ENCODE data around the gene LYPD8. TPM values are rescaled to one million over a fixed set of nuclear protein-coding genes. Genes with fewer than 3 reads are reported as not detected.

The LYPD8 gene
- total RNA-seq, 4 donors from 2014 or later: 1.7 TPM; not detected in 3

DNA sequence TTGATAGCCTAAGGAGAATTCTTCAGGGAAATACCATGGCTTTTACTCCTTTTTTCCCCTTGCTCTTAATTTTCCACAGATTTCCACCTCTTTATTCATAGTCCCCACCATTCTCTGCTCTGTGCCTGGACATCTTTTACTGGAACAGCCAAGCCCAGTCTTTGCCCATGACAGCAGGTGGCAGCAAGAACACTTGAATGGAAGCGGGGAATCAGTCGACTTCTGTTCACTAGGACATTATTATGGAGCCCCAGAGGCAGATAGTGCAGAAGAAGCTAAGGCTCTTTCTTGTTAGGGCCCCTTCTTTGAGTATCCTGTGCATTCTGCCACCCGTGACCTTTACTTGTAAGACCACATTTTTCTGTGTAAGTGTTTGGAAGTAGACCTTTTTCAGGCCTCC lies 59.3 kb downstream of the LYPD8 start:
- in situ Hi-C loops (cut with MboI; ENCODE audit: low sequenced_read_pairs in 4 of 4): no loop called here
- Histone ChIP-seq H3K9me3 (no peaks in the 10 kb centered on the region), H3K27ac (no peak overlapping the region), H3K4me1 (no peaks in the 10 kb centered on the region), H3K4me3 (no peak overlapping the region), H3K36me3 (no peaks in the 10 kb centered on the region), H3K27me3 (no peaks in the 10 kb centered on the region)
- TF ChIP-seq, protein P1, sequence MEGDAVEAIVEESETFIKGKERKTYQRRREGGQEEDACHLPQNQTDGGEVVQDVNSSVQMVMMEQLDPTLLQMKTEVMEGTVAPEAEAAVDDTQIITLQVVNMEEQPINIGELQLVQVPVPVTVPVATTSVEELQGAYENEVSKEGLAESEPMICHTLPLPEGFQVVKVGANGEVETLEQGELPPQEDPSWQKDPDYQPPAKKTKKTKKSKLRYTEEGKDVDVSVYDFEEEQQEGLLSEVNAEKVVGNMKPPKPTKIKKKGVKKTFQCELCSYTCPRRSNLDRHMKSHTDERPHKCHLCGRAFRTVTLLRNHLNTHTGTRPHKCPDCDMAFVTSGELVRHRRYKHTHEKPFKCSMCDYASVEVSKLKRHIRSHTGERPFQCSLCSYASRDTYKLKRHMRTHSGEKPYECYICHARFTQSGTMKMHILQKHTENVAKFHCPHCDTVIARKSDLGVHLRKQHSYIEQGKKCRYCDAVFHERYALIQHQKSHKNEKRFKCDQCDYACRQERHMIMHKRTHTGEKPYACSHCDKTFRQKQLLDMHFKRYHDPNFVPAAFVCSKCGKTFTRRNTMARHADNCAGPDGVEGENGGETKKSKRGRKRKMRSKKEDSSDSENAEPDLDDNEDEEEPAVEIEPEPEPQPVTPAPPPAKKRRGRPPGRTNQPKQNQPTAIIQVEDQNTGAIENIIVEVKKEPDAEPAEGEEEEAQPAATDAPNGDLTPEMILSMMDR (IDR thresholded peaks at IDR 0.05 in 4 of 5, conservative IDR thresholded peaks at IDR 0.05 in 1 of 5): no peak
- no peak for TF ChIP-seq POLR2A (IDR thresholded peaks at IDR 0.05)
- no peak for DNase-seq
- intact Hi-C loops (cut with DNase I; ENCODE audit: low total_unique reads): no loop called here
- peak in 1 of 2 donors; percentile 51 for ATAC-seq

DNA sequence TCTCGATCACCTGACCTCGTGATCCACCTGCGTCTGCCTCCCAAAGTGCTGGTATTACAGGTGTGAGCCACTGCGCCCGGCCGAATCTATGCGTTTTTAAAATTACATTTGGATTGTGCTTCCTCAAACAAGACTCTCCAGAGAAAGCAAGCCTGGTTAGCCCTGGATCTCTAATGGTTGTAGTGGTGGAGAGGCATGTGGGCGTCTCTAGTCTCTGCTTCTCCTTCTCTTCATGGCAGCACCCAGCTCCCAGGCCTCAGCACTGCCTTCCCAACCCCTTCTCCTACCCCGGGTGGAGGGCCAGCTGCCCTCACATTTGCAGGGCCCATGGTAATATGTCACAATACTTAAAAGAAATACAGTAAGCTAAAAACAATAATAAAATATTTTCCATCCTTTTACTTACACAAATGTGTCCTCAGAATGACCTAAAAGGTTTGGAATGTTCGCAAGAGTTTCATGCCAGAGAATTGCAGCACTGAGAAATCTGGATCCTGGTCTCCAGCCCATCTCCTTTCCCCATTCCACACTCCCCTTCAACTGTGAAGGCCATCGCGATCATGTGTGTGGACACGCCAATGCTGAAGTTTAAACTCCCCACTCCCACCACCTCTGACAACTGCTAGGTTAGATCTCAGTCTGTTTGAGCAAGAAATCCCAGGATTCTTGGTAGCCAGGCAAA lies 60.0 kb downstream of the LYPD8 start:
- ATAC-seq: no peak

DNA sequence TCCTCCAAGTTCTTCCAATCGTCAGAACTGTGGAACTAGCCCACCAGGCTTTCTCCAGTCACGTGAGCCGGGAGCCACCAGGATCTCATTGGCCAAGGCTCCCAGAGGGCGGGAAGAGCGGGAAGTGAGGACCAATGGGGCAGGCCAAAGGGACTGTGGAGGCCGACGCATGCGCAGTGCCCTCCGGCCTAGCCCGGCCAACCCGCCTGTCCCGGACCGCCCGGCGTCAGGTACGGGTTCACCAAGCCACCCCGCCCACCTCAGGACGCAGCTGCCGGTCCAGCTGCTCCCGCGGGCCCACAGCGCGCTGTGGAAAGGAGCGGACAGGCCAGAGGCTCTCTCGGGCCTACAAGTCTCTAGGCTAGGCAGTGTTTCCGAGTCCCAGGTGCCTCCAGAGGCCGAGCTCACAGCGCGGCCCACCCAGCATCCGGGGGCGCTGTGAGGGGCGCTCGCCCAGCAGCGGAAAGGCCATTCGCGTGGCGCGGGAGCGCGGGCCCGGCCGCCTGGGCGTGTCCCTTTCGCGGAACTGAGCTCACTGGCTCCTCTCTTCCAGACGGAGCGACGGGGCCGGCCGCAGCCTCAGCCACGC lies 63.9 kb downstream of the LYPD8 start:
- TF ChIP-seq, protein P1 (IDR thresholded peaks at IDR 0.05 in 4 of 5, conservative IDR thresholded peaks at IDR 0.05 in 1 of 5): no peak
- no peak for TF ChIP-seq POLR2A (IDR thresholded peaks at IDR 0.05)
- Histone ChIP-seq H3K9me3 (no peaks in the 10 kb centered on the region), H3K36me3 (no peaks in the 10 kb centered on the region), H3K27ac (no peak overlapping the region), H3K4me1 (no peaks in the 10 kb centered on the region), H3K4me3 (no peak overlapping the region), H3K27me3 (no peaks in the 10 kb centered on the region)
- intact Hi-C loops (cut with DNase I; ENCODE audit: low total_unique reads) (no loop called here), in situ Hi-C loops (cut with MboI; ENCODE audit: low sequenced_read_pairs in 4 of 4) (no loop called here)
- no peak for DNase-seq
- ATAC-seq: no peak

More for the DNA sequence above, 60.0 kb downstream of the LYPD8 start:
- Histone ChIP-seq H3K27ac (no peak overlapping the region), H3K27me3 (no peaks in the 10 kb centered on the region), H3K36me3 (no peaks in the 10 kb centered on the region), H3K4me3 (no peak overlapping the region), H3K9me3 (no peaks in the 10 kb centered on the region), H3K4me1 (no peaks in the 10 kb centered on the region)
- intact Hi-C loops (cut with DNase I; ENCODE audit: low total_unique reads): no loop called here
- no peak for DNase-seq
- in situ Hi-C loops (cut with MboI; ENCODE audit: low sequenced_read_pairs in 4 of 4): no loop called here
- TF ChIP-seq POLR2A (IDR thresholded peaks at IDR 0.05): no peak
- TF ChIP-seq, protein P1 (IDR thresholded peaks at IDR 0.05 in 4 of 5, conservative IDR thresholded peaks at IDR 0.05 in 1 of 5): no peak

Other genes starting within 250 kb of the LYPD8 start
- not detected for gene OR2G6, start 247.7 kb downstream of the LYPD8 start, total RNA-seq
- gene OR2T29, start 193.0 kb downstream of the LYPD8 start, total RNA-seq: not detected
- gene OR2T34, start 181.0 kb downstream of the LYPD8 start, total RNA-seq: not detected
- not detected for gene OR2T10, start 158.1 kb downstream of the LYPD8 start, total RNA-seq
- not detected for gene OR2T11, start 120.7 kb downstream of the LYPD8 start, total RNA-seq
- not detected for gene OR2T35, start 110.5 kb downstream of the LYPD8 start, total RNA-seq
- gene OR2T27, start 100.2 kb downstream of the LYPD8 start, total RNA-seq: not detected
- not detected for gene OR14I1, start 53.0 kb downstream of the LYPD8 start, total RNA-seq
- 10 to 100 TPM; 15.7 to 26.4 (median 22.8) TPM for gene SH3BP5L, start 70.2 kb upstream of the LYPD8 start, total RNA-seq
- gene ZNF672, start 82.5 kb upstream of the LYPD8 start, total RNA-seq: 10 to 100 TPM; 41.9 to 81.0 (median 59.0) TPM
- gene ZNF692, start 103.3 kb upstream of the LYPD8 start, total RNA-seq: 10 to 100 TPM in 3 of 4 donors, 1 to 10 TPM in 1; 8.0 to 38.0 (median 13.9) TPM
- 1 to 10 TPM in 3 of 4 donors, under 1 TPM in 1; 0.22 to 2.8 (median 2.0) TPM for gene PGBD2, start 150.5 kb upstream of the LYPD8 start, total RNA-seq